Vagina (tissue), 2 donors: ENCODE data around the gene BCDIN3D.

ENCODE experiments used
- CTCF ChIP-seq, 3 experiments: fragments of 450-650 bp in 2 of 3; fragments of 200-600 bp in 1 of 3; sonication (generic) in 1 of 3; IDR thresholded peaks; one replicate each; pipeline ENCODE4 v1.5.1; 2017 to 2019; ENCODE audit warnings: antibody characterized with exemption in 3 of 3, mild to moderate bottlenecking in 2 of 3, moderate library complexity in 2 of 3
- POLR2A ChIP-seq, 2 donors: fragments of 450-650 bp; IDR thresholded peaks; one replicate each; pipeline ENCODE4 v1.6.1; 2017; ENCODE audit warnings: antibody characterized with exemption in 2 of 2, mild to moderate bottlenecking in 2 of 2, moderate library complexity in 2 of 2
- POLR2AphosphoS5 ChIP-seq, 2 donors: sonication (generic); formaldehyde crosslinking; IDR thresholded peaks; one replicate each; pipeline ENCODE4 v1.9.0; 2017; ENCODE audit warnings: antibody characterized with exemption in 2 of 2, mild to moderate bottlenecking in 2 of 2, low read depth in 1 of 2; ENCODE audit not compliant: insufficient read depth in 1 of 2

- TF ChIP-seq CTCF (IDR thresholded peaks at IDR 0.05): no peak
- TF ChIP-seq POLR2A (IDR thresholded peaks at IDR 0.05): no peak
- no peak for TF ChIP-seq POLR2AphosphoS5 (IDR thresholded peaks at IDR 0.05; ENCODE audit: insufficient read depth in 1 of 2, low read depth in 1 of 2)
Observed at GRCh38 chr12:49804821-49805220, 38.1 kb downstream of the BCDIN3D start.
